Heart right ventricle (tissue), 16 donors: ENCODE data around the gene GPR135. TPM values are rescaled to one million over a fixed set of nuclear protein-coding genes. Genes with fewer than 3 reads are reported as not detected.
A peak's percentile ranks its signal among the peaks of the same experiment; 100 is the strongest.

Source experiments
- ATAC-seq, 8 donors: fragments of 200-7000 bp; cut with Tn5 transposase; one replicate each; pipeline ENCODE4 v1.9.1; 2020; ENCODE audit warnings: mild to moderate bottlenecking in 8 of 8, moderate library complexity in 8 of 8, moderate number of reproducible peaks in 1 of 8
- DNase-seq, 2 donors: peaks; one replicate each; pipeline ENCODE4 v3.0.0-alpha.2; 2020
- H3K27ac ChIP-seq, 10 donors: fragments of 200-600 bp; sonication (generic) in 2 of 10; one replicate each; pipeline versions ENCODE4 v1.5.0 to v1.8.0; 2020 to 2022; ENCODE audit warnings: mild to moderate bottlenecking in 3 of 10
- H3K27me3 ChIP-seq, 7 donors: fragments of 200-600 bp; one replicate each; pipeline ENCODE4 v1.8.0; 2021 to 2022; ENCODE audit warnings: mild to moderate bottlenecking in 2 of 7
- H3K36me3 ChIP-seq, 9 donors: fragments of 200-600 bp; sonication (generic) in 1 of 9; one replicate each; pipeline versions ENCODE4 v1.5.0 to v1.8.0; 2020 to 2022; ENCODE audit warnings: mild to moderate bottlenecking in 2 of 9
- H3K4me1 ChIP-seq, 9 donors: fragments of 200-600 bp; sonication (generic) in 1 of 9; one replicate each; pipeline versions ENCODE4 v1.5.0 to v1.8.0; 2020 to 2022; ENCODE audit warnings: mild to moderate bottlenecking in 4 of 9
- H3K4me3 ChIP-seq, 10 donors: fragments of 200-600 bp; sonication (generic) in 2 of 10; one replicate each; pipeline versions ENCODE4 v1.5.0 to v1.8.0; 2020 to 2022; ENCODE audit warnings: mild to moderate bottlenecking in 7 of 10, moderate library complexity in 2 of 10
- H3K9me3 ChIP-seq, 11 donors: fragments of 200-600 bp in 10 of 11; sonication (generic) in 2 of 11; one replicate each; pipeline versions ENCODE4 v1.5.0 to v1.8.0; 2013 to 2022; ENCODE audit warnings: mild to moderate bottlenecking in 2 of 11, control low read depth in 1 of 11, moderate library complexity in 1 of 11
- WGBS, 2 donors: extraction: QIAGEN DNeasy Blood & Tissue Kit; methylation state at CpG; one replicate each; pipeline ENCODE4 v1.1.7; 2013; ENCODE audit warnings: inconsistent platforms in 1 of 2; 5-methylcytosine and 5-hydroxymethylcytosine counted together
- intact Hi-C, 10 donors: fragments of 100-400 bp; cut with DNase I; formaldehyde crosslinking; loops; one replicate each; pipeline versions ENCODE4 v1.11.1 to v1.14.2; 2022
- polyA plus RNA-seq, 2 donors: library from polyadenylated mRNA; stranded (reverse); fragments of 200-250 nt; gene quantifications; one replicate each; pipeline ENCODE4 v1.2.3, GENCODE V29; 2013
- total RNA-seq, 10 donors: library from RNA; stranded (reverse); fragmentation: NEBNext Ultra II Directional in 3 of 10; extraction: Animal tissue kit (Norgen Biotek cat#: 25700) in 3 of 10; gene quantifications; one replicate each; pipeline versions ENCODE4 v1.2.1 to v1.2.4, GENCODE V29; 2021 to 2023
- TF ChIP-seq, protein P1 (sequence below), 9 donors: fragments of 200-600 bp; sonication (generic) in 2 of 9; IDR thresholded peaks; one replicate each; pipeline versions ENCODE4 v1.5.0 to v1.8.0; 2021 to 2022; ENCODE audit warnings: antibody characterized with exemption in 9 of 9, mild to moderate bottlenecking in 5 of 9, moderate library complexity in 1 of 9
- donor health status: Arrhythmogenic right ventricular cardiomyopathy.
- donor health status: ischemic (EF 13 %, LVEDD 7.1; RV severe dilation, severe dysfunction).
- donor health status: healthy with polysubstance abuse.
- donor health status: DM: no; HTN: yes; CAD: no.
- donor health status: DM: no; HTN: no; CAD: no.
- donor health status: ischemic (EF 25% LVEDD 6.9; RV normal size, moderate dysfunction).
- donor health status: ischemic (EF 25% LVEDD 5.7; RV mildly dilated, moderate dysfunction).
- donor health status: healthy.
- donor health status: DM: yes; HTN: yes; CAD: no.
- donor health status: Ischemic cardiomyopathy.
- donor health status: ischemic (EF 35%, LVEDD 5.7; RV mildly dilated, moderate dysfunction).
- donor health status: nonischemic (EF 11% LVEDD 7.7; RV severe dilation, severe dysfunction).
- donor health status: DM: yes; HTN: yes; CAD: no.
- donor health status: PGD.
- donor health status: ischemic (EF 29% LVEDD 5.4; RV normal size, mild dysfunction).
- donor health status: nonischemic (EF 23%, LVEDD 6.1; RV moderate dilation, normal function).

The GPR135 gene
- total and polyA plus RNA-seq, 12 donors: 0.86 to 2.6 (median 2.1) TPM

DNA sequence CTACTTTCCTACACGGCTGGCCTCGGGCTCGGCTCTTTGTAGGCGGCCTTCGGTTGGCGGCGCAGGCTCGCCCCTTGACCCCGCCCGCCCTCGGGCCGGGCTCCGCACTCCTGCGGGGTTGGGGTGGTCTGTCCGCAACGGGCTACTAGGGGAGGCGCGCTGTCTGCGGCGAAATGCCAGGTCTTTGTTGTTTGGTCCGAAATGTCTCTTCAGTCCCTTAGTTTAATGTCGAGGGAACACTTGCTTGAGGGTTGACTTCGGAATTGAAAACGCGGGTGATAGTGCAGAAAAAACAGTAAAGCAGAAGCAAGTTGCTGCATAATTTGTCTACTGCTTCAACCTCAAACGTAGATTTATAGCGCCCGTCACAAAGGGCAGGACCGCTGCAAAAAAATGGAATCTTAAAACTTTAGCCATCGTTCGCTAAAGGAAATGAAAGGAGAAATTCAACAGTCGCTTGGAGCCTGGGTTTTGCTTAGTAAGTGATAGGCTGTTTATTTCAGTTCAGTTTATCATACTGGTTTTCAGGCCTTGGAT lies 19.5 kb upstream of the GPR135 start:
- no peaks in the 10 kb centered on the region for H3K9me3 ChIP-seq
- TF ChIP-seq, protein P1, sequence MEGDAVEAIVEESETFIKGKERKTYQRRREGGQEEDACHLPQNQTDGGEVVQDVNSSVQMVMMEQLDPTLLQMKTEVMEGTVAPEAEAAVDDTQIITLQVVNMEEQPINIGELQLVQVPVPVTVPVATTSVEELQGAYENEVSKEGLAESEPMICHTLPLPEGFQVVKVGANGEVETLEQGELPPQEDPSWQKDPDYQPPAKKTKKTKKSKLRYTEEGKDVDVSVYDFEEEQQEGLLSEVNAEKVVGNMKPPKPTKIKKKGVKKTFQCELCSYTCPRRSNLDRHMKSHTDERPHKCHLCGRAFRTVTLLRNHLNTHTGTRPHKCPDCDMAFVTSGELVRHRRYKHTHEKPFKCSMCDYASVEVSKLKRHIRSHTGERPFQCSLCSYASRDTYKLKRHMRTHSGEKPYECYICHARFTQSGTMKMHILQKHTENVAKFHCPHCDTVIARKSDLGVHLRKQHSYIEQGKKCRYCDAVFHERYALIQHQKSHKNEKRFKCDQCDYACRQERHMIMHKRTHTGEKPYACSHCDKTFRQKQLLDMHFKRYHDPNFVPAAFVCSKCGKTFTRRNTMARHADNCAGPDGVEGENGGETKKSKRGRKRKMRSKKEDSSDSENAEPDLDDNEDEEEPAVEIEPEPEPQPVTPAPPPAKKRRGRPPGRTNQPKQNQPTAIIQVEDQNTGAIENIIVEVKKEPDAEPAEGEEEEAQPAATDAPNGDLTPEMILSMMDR (IDR thresholded peaks at IDR 0.05): no peak
- 0 to 1% methylated on average over 32 of the region's 32 CpGs for WGBS, 2 donors
- peak overlapping the region; percentile 92 to 98 (median 96) for H3K27ac ChIP-seq
- DNase-seq: no peak
- H3K4me1 ChIP-seq: peaks cover 3 to 85% (median 55%) of the 10 kb centered on the region in 9 donors
- intact Hi-C loops: no loop called here
- peak; percentile 58 to 82 (median 74) for ATAC-seq
- no peaks in the 10 kb centered on the region for H3K27me3 ChIP-seq
- peak overlapping the region; percentile 78 to 96 (median 90) for H3K4me3 ChIP-seq
- H3K36me3 ChIP-seq: peaks cover 0 to 32% (median 14%) of the 10 kb centered on the region in 9 donors

- 0% methylated on average over 89 to 92 of the region's 92 CpGs for WGBS, 2 donors
- peaks cover 0 to 26% (median 7%) of the 10 kb centered on the region in 9 donors for H3K36me3 ChIP-seq
- H3K27me3 ChIP-seq: no peaks in the 10 kb centered on the region
- peak within 1 kb of the TSS; percentile 78 to 96 (median 90) for H3K4me3 ChIP-seq
- H3K27ac ChIP-seq: peak within 1 kb of the TSS; percentile 92 to 98 (median 96)
- H3K9me3 ChIP-seq: no peaks in the 10 kb centered on the region
- DNase-seq (peak; percentile 98), ATAC-seq (peak; percentile 97 to 99 (median 98))
- TF ChIP-seq, protein P1 (IDR thresholded peaks at IDR 0.05): peak; percentile 49 to 80 (median 71)
- intact Hi-C loops: no loop called here
- H3K4me1 ChIP-seq: peaks cover 3 to 81% (median 55%) of the 10 kb centered on the region in 9 donors
Observed at GRCh38 chr14:59483819-59484638, 18.8 kb upstream of the GPR135 start, which contains the start of the genes JKAMP and L3HYPDH. Gene JKAMP (plus strand): TSS chr14:59484517. CDS start chr14:59484590, 73 bp downstream. Gene L3HYPDH (minus strand): TSS chr14:59484408. CDS start chr14:59484316, 92 bp downstream.

DNA sequence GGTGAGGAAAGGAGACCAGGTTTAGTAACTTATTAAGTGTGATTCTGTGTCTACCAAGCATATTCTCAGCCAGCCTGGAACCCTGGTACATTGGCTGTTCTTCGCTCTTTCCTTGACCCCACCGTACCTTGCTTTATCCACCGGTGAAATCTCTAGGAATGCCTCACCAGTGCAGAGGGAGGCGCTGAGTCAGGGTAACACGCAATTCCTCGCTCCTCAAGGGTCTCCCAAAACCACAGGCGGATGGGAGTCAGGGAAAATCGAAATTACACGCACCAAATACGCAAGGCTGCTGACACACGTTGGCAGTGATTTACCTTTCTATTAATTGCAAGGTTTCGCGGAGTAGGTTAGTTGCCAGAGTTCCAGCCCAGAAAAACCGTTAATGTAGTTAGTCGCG lies 18.2 kb upstream of the GPR135 start:
- ATAC-seq: peak in 1 of 8 donors; percentile 4
- peak overlapping the region in 9 of 10 donors; percentile 92 to 98 (median 96) for H3K27ac ChIP-seq
- intact Hi-C loops: no loop called here
- WGBS, 2 donors: 6% methylated on average over 16 of the region's 16 CpGs
- peaks cover 0 to 26% (median 3%) of the 10 kb centered on the region in 9 donors for H3K36me3 ChIP-seq
- peak overlapping the region; percentile 78 to 96 (median 90) for H3K4me3 ChIP-seq
- no peak for DNase-seq
- H3K4me1 ChIP-seq: peaks cover 3 to 75% (median 55%) of the 10 kb centered on the region in 9 donors
- H3K27me3 ChIP-seq: no peaks in the 10 kb centered on the region
- no peaks in the 10 kb centered on the region for H3K9me3 ChIP-seq
- TF ChIP-seq, protein P1 (IDR thresholded peaks at IDR 0.05): no peak

DNA sequence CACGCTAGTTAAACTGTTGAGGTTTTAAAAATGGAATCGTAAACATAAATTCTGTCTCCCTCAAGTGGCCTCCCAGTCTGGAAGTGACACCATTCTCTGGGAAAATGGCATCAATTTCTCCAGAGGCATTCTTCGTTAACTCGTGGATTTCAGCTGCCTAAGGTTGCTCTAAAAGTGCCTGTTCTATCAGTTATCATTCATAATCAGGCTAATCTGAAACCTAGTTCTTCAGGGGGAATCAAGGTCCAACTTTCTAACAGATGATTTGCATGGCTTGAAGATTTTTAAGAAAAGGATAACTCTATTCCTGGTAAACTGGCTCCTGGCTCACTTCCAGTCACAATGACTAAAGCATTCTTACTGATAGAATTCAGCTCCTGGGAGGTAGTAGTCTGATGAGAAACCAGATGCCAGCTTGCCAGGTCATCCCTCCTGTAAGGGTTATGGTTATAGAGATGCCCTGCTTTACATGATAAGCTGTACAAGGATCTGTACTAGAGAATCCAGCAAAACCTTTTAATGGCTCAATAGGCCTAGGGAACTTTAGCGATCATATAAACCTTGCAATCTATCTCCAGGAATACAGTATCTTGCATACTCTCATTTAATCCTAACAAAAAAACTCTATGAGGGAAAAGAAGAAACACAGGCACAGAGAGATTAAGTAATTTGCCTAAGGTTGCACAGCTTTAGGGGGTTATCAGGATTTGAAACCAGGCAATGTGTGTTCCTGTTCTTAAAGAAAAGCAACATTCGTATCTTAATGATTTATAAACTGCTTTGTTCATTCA lies 17.6 kb upstream of the GPR135 start:
- H3K27ac ChIP-seq: peak overlapping the region in 9 of 10 donors; percentile 92 to 98 (median 96)
- TF ChIP-seq, protein P1 (IDR thresholded peaks at IDR 0.05): no peak
- H3K4me1 ChIP-seq: peaks cover 3 to 69% (median 55%) of the 10 kb centered on the region in 9 donors
- H3K36me3 ChIP-seq: peaks cover 0 to 26% (median 0%) of the 10 kb centered on the region in 9 donors
- ATAC-seq (no peak), DNase-seq (peak in 1 of 2 donors; percentile 38)
- no peaks in the 10 kb centered on the region for H3K27me3 ChIP-seq
- H3K4me3 ChIP-seq: peak overlapping the region; percentile 78 to 96 (median 90)
- H3K9me3 ChIP-seq: no peaks in the 10 kb centered on the region
- intact Hi-C loops: no loop called here
- WGBS, 2 donors: 52 to 65% methylated on average over 6 of the region's 6 CpGs
